Esophagus (tissue), 2 donors: ENCODE measurements around the gene PLVAP. TPM values are rescaled to one million over a fixed set of nuclear protein-coding genes. Genes with fewer than 3 reads are reported as not detected.

ENCODE experiments used
- H3K27ac ChIP-seq, 2 donors: one replicate each; pipeline ENCODE4 v1.5.1; 2013; ENCODE audit warnings: low read depth in 2 of 2, mild to moderate bottlenecking in 2 of 2, inconsistent platforms in 1 of 2, low read length in 1 of 2, moderate library complexity in 1 of 2
- H3K27me3 ChIP-seq, 2 donors: one replicate each; pipeline ENCODE4 v1.6.1; 2013; ENCODE audit warnings: low read length in 2 of 2, control low read depth in 1 of 2, mild to moderate bottlenecking in 1 of 2; ENCODE audit not compliant: insufficient read depth in 2 of 2, control insufficient read depth in 1 of 2
- H3K36me3 ChIP-seq, 2 donors: one replicate each; pipeline ENCODE4 v1.6.1; 2013; ENCODE audit warnings: low read length in 1 of 2; ENCODE audit not compliant: control insufficient read depth in 2 of 2, insufficient read depth in 2 of 2
- H3K4me1 ChIP-seq, 2 donors: one replicate each; pipeline ENCODE4 v1.6.1; 2013; ENCODE audit warnings: low read length in 1 of 2; ENCODE audit not compliant: control insufficient read depth in 2 of 2, insufficient read depth in 2 of 2
- H3K4me3 ChIP-seq, 2 donors: one replicate each; pipeline ENCODE4 v1.5.1; 2013; ENCODE audit warnings: low read length in 2 of 2, mild to moderate bottlenecking in 2 of 2, low read depth in 1 of 2, moderate library complexity in 1 of 2
- H3K9me3 ChIP-seq, 2 donors: one replicate each; pipeline ENCODE4 v1.6.1; 2013; ENCODE audit warnings: mild to moderate bottlenecking in 2 of 2, low read depth in 1 of 2, low read length in 1 of 2, moderate library complexity in 1 of 2; ENCODE audit not compliant: control insufficient read depth in 2 of 2, insufficient read depth in 1 of 2
- WGBS, 2 donors: extraction: QIAGEN DNeasy Blood & Tissue Kit; methylation state at CpG; one replicate each; pipeline ENCODE4 v1.1.7; 2013; 5-methylcytosine and 5-hydroxymethylcytosine counted together
- polyA plus RNA-seq, 2 donors: library from polyadenylated mRNA; stranded (reverse); fragments of 200-250 nt; gene quantifications; one replicate each; pipeline ENCODE4 v1.2.3, GENCODE V29; 2013
- donor health status: healthy with polysubstance abuse.
- donor health status: Bipolar disorder and iron deficiency.

The PLVAP gene
- polyA plus RNA-seq, 2 donors, result 29.5 to 30.7 TPM

DNA sequence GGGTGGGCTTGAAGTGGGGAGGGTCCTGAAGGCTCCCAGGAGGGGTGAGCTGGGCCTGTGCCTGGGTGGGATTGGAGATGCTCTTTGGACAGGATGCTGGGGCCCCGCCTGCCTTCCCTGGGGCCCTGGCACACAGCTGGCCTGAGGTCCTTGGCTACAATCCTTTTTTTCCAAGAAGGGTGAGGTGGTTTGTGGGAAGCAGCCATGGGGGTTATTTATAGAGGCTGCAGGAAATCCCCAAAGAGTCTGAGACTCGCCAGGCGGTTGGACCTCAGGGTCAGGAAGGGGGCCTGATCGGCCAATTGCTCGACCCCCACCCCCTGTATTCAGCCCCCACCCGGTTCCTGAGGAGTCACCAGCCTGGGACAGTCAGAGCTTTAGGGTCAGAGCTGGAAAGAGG is 29.8 kb downstream of the PLVAP start:
- WGBS, 2 donors, result 14 to 17% methylated on average over 5 to 6 of the region's 6 CpGs
- H3K9me3 ChIP-seq, result peaks cover 0 to 3% of the 10 kb centered on the region in 2 donors
- no peaks in the 10 kb centered on the region for H3K36me3 ChIP-seq
- no peaks in the 10 kb centered on the region for H3K27me3 ChIP-seq
- H3K4me1 ChIP-seq, result peaks cover 0 to 4% of the 10 kb centered on the region in 2 donors
- H3K27ac ChIP-seq, result peak overlapping the region; percentile 8 to 47
- no peak overlapping the region for H3K4me3 ChIP-seq

DNA sequence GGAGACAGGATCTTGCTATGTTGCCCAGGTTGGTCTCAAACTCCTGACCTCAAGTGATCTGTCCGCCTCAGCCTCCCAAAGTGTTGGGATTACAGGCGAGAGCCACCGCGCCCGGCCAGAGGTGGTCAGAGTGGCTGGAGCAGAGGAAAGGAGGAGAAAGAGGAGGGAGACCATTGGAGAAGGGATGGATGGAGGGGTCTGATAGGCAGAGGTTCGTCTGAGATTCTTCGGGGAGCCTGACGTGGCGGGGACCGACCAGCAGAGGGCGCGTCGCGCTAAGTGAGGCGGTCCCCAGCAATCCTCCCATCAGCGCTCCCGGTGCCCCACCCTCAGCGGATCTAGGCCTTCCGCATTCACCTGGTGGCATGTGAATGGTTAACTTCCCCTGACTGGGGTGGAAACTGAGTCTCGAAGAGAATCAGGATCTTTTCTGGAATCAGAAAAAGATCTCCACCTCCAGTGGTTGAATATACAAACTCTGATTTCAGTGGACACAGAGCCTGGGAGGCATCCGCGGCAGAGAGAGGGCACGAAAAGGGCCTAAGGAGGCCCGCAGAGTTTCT is 31.0 kb downstream of the PLVAP start:
- 16% methylated on average over 24 of the region's 24 CpGs for WGBS, 2 donors
- Histone ChIP-seq H3K9me3 (no peaks in the 10 kb centered on the region), H3K27me3 (no peaks in the 10 kb centered on the region), H3K36me3 (peaks cover 3% of the 10 kb centered on the region in 2 donors), H3K4me1 (peaks cover 0 to 4% of the 10 kb centered on the region in 2 donors), H3K27ac (peak overlapping the region in 1 of 2 donors; percentile 21), H3K4me3 (no peak overlapping the region)

DNA sequence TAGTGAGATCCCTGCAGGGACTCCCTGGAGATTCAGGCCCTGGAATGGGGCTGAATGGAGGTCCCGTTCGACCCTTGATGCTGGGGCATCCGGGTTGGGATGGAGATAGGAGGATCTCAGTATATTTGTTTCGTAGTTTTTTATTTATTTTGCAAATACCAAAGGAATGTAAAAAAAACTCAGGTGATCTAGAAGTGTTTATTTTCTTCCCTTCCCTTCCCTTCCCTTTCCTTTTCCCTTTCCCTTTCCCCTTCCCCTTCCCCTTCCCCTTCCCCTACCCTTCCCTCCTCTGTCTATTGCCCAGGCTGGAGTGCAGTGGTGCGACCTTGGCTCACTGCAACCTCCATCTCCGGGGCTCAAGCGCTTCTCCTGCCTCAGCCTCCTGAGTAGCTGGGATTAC is 35.3 kb downstream of the PLVAP start:
- Histone ChIP-seq H3K27ac (no peak overlapping the region), H3K27me3 (no peaks in the 10 kb centered on the region), H3K9me3 (peaks cover 0 to 2% of the 10 kb centered on the region in 2 donors), H3K4me1 (peaks cover 8 to 15% of the 10 kb centered on the region in 2 donors), H3K36me3 (peaks cover 6 to 15% of the 10 kb centered on the region in 2 donors), H3K4me3 (no peak overlapping the region)
- 80 to 83% methylated on average over 7 of the region's 7 CpGs for WGBS, 2 donors

- Histone ChIP-seq H3K27me3 (no peaks in the 10 kb centered on the region), H3K9me3 (peaks cover 0 to 2% of the 10 kb centered on the region in 2 donors), H3K4me3 (no peak overlapping the region), H3K27ac (no peak overlapping the region), H3K4me1 (peaks cover 8 to 15% of the 10 kb centered on the region in 2 donors), H3K36me3 (peaks cover 6 to 15% of the 10 kb centered on the region in 2 donors)
- 93 to 94% methylated on average over 15 of the region's 15 CpGs for WGBS, 2 donors
Observed at GRCh38 chr19:17341386-17341785, 35.8 kb downstream of the PLVAP start.

DNA sequence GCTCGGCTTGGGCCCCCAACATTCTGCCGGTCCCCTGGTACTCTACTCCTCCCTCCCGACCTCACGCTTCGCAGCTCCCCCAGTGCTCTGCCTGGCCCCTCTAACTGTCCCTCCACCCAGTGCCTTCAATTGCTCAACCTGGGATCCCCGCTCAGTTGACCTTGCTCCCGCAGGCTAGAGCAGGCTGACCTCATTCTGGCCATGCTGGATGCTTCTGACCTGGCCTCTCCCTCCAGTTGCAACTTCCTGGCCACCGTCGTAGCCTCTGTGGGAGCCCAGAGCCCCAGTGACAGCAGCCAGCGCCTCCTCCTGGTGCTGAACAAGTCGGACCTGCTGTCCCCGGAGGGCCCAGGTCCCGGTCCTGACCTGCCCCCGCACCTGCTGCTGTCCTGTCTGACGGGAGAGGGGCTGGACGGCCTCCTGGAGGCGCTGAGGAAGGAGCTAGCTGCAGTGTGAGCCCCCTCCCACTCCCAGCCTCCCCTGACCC is 36.2 kb downstream of the PLVAP start:
- peaks cover 6 to 15% of the 10 kb centered on the region in 2 donors for H3K36me3 ChIP-seq
- H3K27ac ChIP-seq, result peak overlapping the region; percentile 24 to 45
- peaks cover 8 to 11% of the 10 kb centered on the region in 2 donors for H3K4me1 ChIP-seq
- no peak overlapping the region for H3K4me3 ChIP-seq
- no peaks in the 10 kb centered on the region for H3K27me3 ChIP-seq
- 72 to 75% methylated on average over 17 of the region's 17 CpGs for WGBS, 2 donors
- peaks cover 0 to 2% of the 10 kb centered on the region in 2 donors for H3K9me3 ChIP-seq

DNA sequence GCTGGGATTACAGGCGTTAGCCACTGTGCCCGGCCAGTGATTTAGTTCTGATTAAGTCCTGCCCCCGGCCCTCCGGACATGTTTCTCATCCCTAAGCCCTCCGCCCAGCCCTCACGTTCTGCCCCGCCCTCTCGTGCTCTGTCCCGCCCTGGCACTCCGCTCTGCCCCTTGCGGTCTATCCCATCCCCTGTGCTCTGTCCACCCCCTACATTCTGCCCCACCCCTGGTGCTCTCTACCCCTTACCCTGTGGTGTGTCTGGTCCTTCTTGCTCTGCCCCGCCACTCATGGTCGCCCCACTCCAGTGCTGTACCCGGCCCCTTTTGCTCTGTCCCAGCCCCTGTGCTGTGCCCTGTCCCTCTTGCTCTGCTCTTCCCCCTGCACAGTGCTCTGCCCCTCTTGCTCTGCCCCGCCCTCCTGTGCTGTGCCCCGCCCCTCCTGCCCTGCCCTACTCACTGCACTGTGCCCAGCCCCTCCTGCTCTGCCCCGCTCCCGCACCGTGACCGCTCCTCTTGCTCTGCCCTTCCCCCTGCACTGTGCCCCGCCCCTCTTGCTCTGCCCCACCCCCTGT is 36.8 kb downstream of the PLVAP start:
- H3K27ac ChIP-seq, result peak overlapping the region; percentile 24 to 27
- WGBS, 2 donors, result 68% methylated on average over 20 to 21 of the region's 21 CpGs
- H3K4me3 ChIP-seq, result no peak overlapping the region
- H3K9me3 ChIP-seq, result peaks cover 0 to 2% of the 10 kb centered on the region in 2 donors
- H3K27me3 ChIP-seq, result no peaks in the 10 kb centered on the region
- peaks cover 6 to 15% of the 10 kb centered on the region in 2 donors for H3K36me3 ChIP-seq
- H3K4me1 ChIP-seq, result peaks cover 8 to 11% of the 10 kb centered on the region in 2 donors

DNA sequence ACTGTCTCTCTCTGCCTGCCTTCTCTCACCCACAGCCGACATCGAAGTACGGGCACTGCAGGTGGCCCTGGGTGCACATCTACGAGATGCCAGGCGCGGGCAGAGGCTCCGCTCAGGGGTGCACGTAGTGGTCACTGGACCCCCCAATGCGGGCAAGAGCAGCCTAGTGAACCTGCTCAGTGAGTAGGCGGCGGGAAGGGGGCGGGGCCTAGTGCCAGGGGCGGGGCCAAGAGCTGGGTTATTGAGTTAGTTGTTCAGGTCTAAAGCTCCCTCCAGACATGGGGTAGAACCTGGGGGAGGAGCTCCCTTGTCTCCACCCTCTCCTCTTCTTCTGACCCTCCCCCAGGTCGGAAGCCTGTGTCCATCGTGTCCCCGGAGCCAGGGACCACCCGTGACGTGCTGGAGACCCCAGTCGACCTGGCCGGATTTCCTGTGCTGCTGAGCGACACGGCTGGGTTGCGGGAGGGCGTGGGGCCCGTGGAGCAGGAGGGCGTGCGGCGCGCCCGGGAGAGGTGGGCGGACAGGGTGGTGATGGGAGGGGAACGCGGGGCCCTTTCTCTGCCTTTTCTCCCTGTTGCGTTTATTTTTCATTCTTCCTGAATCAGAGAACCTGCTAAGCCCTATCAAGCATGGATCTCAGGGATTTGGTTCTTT is 37.9 kb downstream of the PLVAP start:
- peaks cover 6 to 15% of the 10 kb centered on the region in 2 donors for H3K36me3 ChIP-seq
- peaks cover 8 to 14% of the 10 kb centered on the region in 2 donors for H3K4me1 ChIP-seq
- no peak overlapping the region for H3K4me3 ChIP-seq
- 87 to 90% methylated on average over 34 of the region's 34 CpGs for WGBS, 2 donors
- peaks cover 0 to 2% of the 10 kb centered on the region in 2 donors for H3K9me3 ChIP-seq
- H3K27me3 ChIP-seq, result no peaks in the 10 kb centered on the region
- no peak overlapping the region for H3K27ac ChIP-seq

DNA sequence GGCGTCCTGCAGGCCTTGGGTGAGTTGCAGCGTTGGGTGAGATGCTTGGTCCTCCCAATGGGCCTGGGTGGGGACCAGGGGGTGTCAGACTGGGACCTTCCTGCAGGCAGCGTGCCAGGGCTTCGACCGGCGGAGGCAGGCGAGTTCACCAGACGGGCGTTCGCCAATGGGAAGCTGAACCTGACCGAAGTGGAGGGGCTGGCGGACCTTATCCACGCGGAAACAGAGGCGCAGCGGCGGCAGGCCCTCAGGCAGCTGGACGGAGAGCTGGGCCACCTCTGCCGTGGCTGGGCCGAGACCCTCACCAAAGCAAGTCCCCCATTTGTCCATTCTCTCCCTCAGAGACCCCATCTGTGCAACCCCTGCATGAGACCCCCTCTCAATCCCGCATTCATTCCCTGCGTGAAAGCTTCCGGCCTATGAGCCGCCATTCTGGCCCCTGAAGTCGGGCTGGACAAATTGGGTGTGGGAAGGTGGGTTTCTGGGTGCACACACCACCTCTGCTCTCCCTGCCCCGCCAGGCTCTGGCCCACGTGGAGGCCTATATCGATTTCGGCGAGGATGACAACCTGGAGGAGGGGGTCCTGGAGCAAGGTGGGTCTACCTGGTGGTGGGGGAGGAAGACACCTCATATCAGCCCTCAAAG is 38.6 kb downstream of the PLVAP start:
- no peak overlapping the region for H3K27ac ChIP-seq
- peaks cover 6 to 15% of the 10 kb centered on the region in 2 donors for H3K36me3 ChIP-seq
- 87 to 89% methylated on average over 30 of the region's 30 CpGs for WGBS, 2 donors
- H3K4me1 ChIP-seq, result peaks cover 13 to 20% of the 10 kb centered on the region in 2 donors
- no peaks in the 10 kb centered on the region for H3K27me3 ChIP-seq
- peak overlapping the region; percentile 66 to 69 for H3K4me3 ChIP-seq
- H3K9me3 ChIP-seq, result peaks cover 0 to 2% of the 10 kb centered on the region in 2 donors

GRCh38 chr19:17337675-17338432 is 39.3 kb downstream of the PLVAP start:
- Histone ChIP-seq H3K4me3 (peak overlapping the region; percentile 66 to 69), H3K4me1 (peaks cover 13 to 25% of the 10 kb centered on the region in 2 donors), H3K36me3 (peaks cover 6 to 21% of the 10 kb centered on the region in 2 donors), H3K9me3 (peaks cover 0 to 6% of the 10 kb centered on the region in 2 donors), H3K27me3 (no peaks in the 10 kb centered on the region), H3K27ac (peak overlapping the region; percentile 90 to 97)
- 5 to 6% methylated on average over 50 of the region's 50 CpGs for WGBS, 2 donors
